ENCODE data around the gene TMEM52.

Gene TMEM52

GRCh38 chr1:1928231-1929101 is 9.4 kb upstream of the TMEM52 start:
- no peaks in the 10 kb centered on the region for H3K9me3 Mint-ChIP-seq
- no peak overlapping the region for H3K4me3 Mint-ChIP-seq
- DNase-seq (no peak), ATAC-seq (replicated peaks) (no peak)
- H3K4me1 Mint-ChIP-seq (ENCODE audit: low read depth in 2 of 2), result no peaks in the 10 kb centered on the region
- H3K27me3 Mint-ChIP-seq, result no peaks in the 10 kb centered on the region
- H3K36me3 Mint-ChIP-seq (ENCODE audit: insufficient read depth), result no peaks in the 10 kb centered on the region
- no peak overlapping the region for H3K27ac Mint-ChIP-seq

- Mint-ChIP-seq H3K27ac (no peak overlapping the region), H3K36me3 (ENCODE audit: insufficient read depth) (no peaks in the 10 kb centered on the region), H3K9me3 (no peaks in the 10 kb centered on the region), H3K27me3 (no peaks in the 10 kb centered on the region), H3K4me3 (no peak overlapping the region), H3K4me1 (ENCODE audit: low read depth in 2 of 2) (no peaks in the 10 kb centered on the region)
- ATAC-seq (replicated peaks) (no peak), DNase-seq (no peak)
Measured at GRCh38 chr1:1927751-1928150, 8.7 kb upstream of the TMEM52 start.

GRCh38 chr1:1926886-1927660 is 8.0 kb upstream of the TMEM52 start:
- ATAC-seq (replicated peaks), result no peak
- DNase-seq, result no peak
- no peaks in the 10 kb centered on the region for H3K27me3 Mint-ChIP-seq
- H3K9me3 Mint-ChIP-seq, result no peaks in the 10 kb centered on the region
- H3K4me1 Mint-ChIP-seq (ENCODE audit: low read depth in 2 of 2), result no peaks in the 10 kb centered on the region
- no peaks in the 10 kb centered on the region for H3K36me3 Mint-ChIP-seq (ENCODE audit: insufficient read depth)
- no peak overlapping the region for H3K4me3 Mint-ChIP-seq
- H3K27ac Mint-ChIP-seq, result no peak overlapping the region

- Mint-ChIP-seq H3K27ac (no peak overlapping the region), H3K9me3 (no peaks in the 10 kb centered on the region), H3K27me3 (no peaks in the 10 kb centered on the region), H3K36me3 (ENCODE audit: insufficient read depth) (no peaks in the 10 kb centered on the region), H3K4me1 (ENCODE audit: low read depth in 2 of 2) (no peaks in the 10 kb centered on the region), H3K4me3 (no peak overlapping the region)
- ATAC-seq (replicated peaks) (no peak), DNase-seq (no peak)
Measured at GRCh38 chr1:1926346-1926811, 7.3 kb upstream of the TMEM52 start.

GRCh38 chr1:1925437-1926345 is 6.6 kb upstream of the TMEM52 start:
- no peak for ATAC-seq (replicated peaks)
- Mint-ChIP-seq H3K27ac (no peak overlapping the region), H3K27me3 (no peaks in the 10 kb centered on the region), H3K9me3 (no peaks in the 10 kb centered on the region), H3K4me1 (ENCODE audit: low read depth in 2 of 2) (no peaks in the 10 kb centered on the region), H3K36me3 (ENCODE audit: insufficient read depth) (no peaks in the 10 kb centered on the region), H3K4me3 (no peak overlapping the region)
- no peak for DNase-seq

GRCh38 chr1:1924849-1925248 is 5.8 kb upstream of the TMEM52 start:
- Mint-ChIP-seq H3K36me3 (ENCODE audit: insufficient read depth) (peaks cover under 1% of the 10 kb centered on the region), H3K27ac (no peak overlapping the region), H3K4me1 (ENCODE audit: low read depth in 2 of 2) (no peaks in the 10 kb centered on the region), H3K9me3 (no peaks in the 10 kb centered on the region), H3K27me3 (no peaks in the 10 kb centered on the region), H3K4me3 (no peak overlapping the region)
- DNase-seq, result no peak
- no peak for ATAC-seq (replicated peaks)

- Mint-ChIP-seq H3K4me3 (no peak overlapping the region), H3K9me3 (no peaks in the 10 kb centered on the region), H3K4me1 (ENCODE audit: low read depth in 2 of 2) (no peaks in the 10 kb centered on the region), H3K27ac (no peak overlapping the region), H3K36me3 (ENCODE audit: insufficient read depth) (peaks cover 6% of the 10 kb centered on the region), H3K27me3 (no peaks in the 10 kb centered on the region)
- no peak for ATAC-seq (replicated peaks)
- DNase-seq, result no peak
Measured at GRCh38 chr1:1924386-1924785, 5.3 kb upstream of the TMEM52 start.

GRCh38 chr1:1922956-1923833 is 4.1 kb upstream of the TMEM52 start:
- Mint-ChIP-seq H3K27ac (no peak overlapping the region), H3K36me3 (ENCODE audit: insufficient read depth) (peaks cover 9% of the 10 kb centered on the region), H3K27me3 (no peaks in the 10 kb centered on the region), H3K4me3 (no peak overlapping the region), H3K4me1 (ENCODE audit: low read depth in 2 of 2) (peaks cover 0 to under 1% of the 10 kb centered on the region in 2 donors), H3K9me3 (no peaks in the 10 kb centered on the region)
- ATAC-seq (replicated peaks), result no peak
- no peak for DNase-seq

GRCh38 chr1:1922702-1922955 is 3.5 kb upstream of the TMEM52 start:
- Mint-ChIP-seq H3K27me3 (no peaks in the 10 kb centered on the region), H3K36me3 (ENCODE audit: insufficient read depth) (peaks cover 9% of the 10 kb centered on the region), H3K27ac (no peak overlapping the region), H3K9me3 (no peaks in the 10 kb centered on the region), H3K4me1 (ENCODE audit: low read depth in 2 of 2) (peaks cover 0 to 2% of the 10 kb centered on the region in 2 donors), H3K4me3 (no peak overlapping the region)
- ATAC-seq (replicated peaks) (no peak), DNase-seq (no peak)

- DNase-seq, result no peak
- Mint-ChIP-seq H3K27ac (no peak overlapping the region), H3K4me1 (ENCODE audit: low read depth in 2 of 2) (peaks cover 0 to 2% of the 10 kb centered on the region in 2 donors), H3K27me3 (no peaks in the 10 kb centered on the region), H3K36me3 (ENCODE audit: insufficient read depth) (peaks cover 9% of the 10 kb centered on the region), H3K4me3 (no peak overlapping the region), H3K9me3 (no peaks in the 10 kb centered on the region)
- no peak for ATAC-seq (replicated peaks)
Measured at GRCh38 chr1:1921901-1922701, 3.0 kb upstream of the TMEM52 start.

GRCh38 chr1:1921459-1921862 is 2.4 kb upstream of the TMEM52 start:
- no peaks in the 10 kb centered on the region for H3K27me3 Mint-ChIP-seq
- no peaks in the 10 kb centered on the region for H3K9me3 Mint-ChIP-seq
- H3K36me3 Mint-ChIP-seq (ENCODE audit: insufficient read depth), result peaks cover 9% of the 10 kb centered on the region
- peaks cover 0 to 2% of the 10 kb centered on the region in 2 donors for H3K4me1 Mint-ChIP-seq (ENCODE audit: low read depth in 2 of 2)
- ATAC-seq (replicated peaks), result no peak
- no peak for DNase-seq
- no peak overlapping the region for H3K27ac Mint-ChIP-seq
- H3K4me3 Mint-ChIP-seq, result no peak overlapping the region

All from effector memory CD8-positive, alpha-beta T cell (primary cell).